ENCODE results near the gene PIGP.

- TF ChIP-seq CTCF (IDR thresholded peaks at IDR 0.05) (no peak), POLR2A (IDR thresholded peaks at IDR 0.05) (no peak)
Measured at GRCh38 chr21:37045149-37045548, 27.7 kb downstream of the PIGP start.

Data from lower leg skin (tissue), 3 donors.